GM21737 (cell line): ENCODE measurements around the gene THSD7B.
"Not testable (repeated sequence)": the region's sequence is repeated elsewhere in the genome, so short reads cannot be mapped to it uniquely, and the experiment has no call there.

Experiments used
- ATAC-seq: cut with Tn5 transposase; IDR thresholded peaks from one replicate; pipeline ENCODE4 v1.9.1; 2021; ENCODE audit warnings: mild to moderate bottlenecking, moderate library complexity; ENCODE audit not compliant: unreplicated experiment

Gene THSD7B

DNA sequence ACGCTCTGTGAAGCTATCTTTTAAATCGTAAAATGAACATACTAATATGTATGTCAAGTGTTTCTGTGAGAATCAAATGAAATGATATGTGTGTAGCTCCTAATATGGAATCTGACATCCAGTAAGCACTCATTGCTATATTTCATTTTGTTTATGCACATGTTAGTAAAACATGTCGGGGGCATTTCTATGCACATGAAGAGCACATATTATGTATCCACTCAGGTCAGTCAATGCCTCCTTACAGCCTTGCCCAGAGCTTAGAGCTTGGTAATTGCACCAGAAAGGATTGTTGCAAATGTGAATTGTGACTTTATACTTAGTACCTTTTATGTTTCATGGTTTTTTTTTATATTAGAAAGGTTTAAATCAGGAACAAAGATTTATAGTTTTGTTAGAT is 735.3 kb downstream of the THSD7B start:
- no peak for ATAC-seq

DNA sequence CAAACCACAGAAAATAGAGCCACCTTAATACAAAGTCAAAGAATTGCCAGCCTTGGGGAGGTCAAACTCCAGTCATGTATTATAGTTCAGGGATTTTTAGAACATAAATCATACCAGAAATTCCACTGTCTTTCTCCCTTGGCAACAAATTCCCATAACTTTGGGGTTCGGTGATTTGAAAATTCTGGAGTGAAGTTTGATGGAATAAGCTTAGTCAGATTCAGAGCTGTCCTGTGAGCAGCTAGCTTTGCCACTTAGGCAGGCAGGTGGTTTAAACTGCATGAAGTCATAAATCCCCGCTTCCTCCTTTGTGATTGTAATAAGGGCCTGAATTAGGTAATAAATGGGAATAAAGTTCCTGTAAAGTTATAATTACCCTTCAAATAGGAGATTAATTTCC is 741.9 kb downstream of the THSD7B start:
- no peak for ATAC-seq

DNA sequence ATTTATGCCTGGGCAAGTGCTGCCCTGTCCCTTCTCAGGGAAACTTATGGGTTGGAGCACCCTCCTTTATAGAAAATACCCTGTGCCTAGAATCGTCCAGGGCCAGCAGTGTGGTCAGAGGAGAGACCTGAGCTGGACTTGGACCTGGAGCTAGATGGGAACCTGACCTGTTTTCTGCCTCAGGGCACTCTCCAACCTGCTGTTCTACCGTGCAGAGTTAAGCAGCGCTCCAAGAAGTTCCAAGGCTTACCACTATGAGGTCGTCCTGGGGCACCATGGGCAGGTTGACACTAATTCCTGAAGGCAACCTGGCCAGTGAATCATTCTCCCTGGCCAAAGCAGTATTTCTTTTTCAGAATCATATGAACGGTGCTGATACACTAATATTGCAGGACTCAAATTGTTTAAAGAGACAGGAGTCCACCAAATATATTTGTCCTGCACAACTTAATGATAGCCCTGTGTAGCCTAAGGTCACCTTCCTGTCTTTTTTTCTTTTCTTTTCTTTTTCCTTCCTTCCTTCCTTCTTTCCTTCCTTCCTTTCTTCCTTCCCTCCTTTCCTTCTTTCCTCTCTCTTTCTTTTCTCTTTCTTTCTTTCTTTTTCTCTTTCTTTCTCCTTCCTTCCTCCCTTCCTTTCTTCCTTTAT is 743.5 kb downstream of the THSD7B start:
- no peak for ATAC-seq

DNA sequence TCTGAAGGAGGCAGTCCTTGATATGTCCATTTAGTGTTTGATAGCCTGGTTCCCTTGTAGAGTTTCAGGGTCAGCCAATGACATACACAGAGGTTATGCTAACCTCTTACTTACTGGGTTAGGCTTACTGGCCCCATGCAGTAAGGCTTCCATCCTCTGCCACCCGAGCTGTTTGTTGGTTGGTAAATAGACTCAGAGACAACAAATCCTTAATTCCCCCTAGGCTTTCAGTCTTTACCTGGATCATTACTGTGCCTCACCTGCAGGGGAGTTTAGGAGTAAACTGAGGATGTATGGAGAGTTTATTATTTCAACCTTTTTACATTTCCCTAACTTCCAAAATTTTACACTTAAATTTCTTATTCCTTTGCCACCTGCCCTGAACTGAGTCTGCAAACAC is 746.2 kb downstream of the THSD7B start:
- no peak for ATAC-seq

DNA sequence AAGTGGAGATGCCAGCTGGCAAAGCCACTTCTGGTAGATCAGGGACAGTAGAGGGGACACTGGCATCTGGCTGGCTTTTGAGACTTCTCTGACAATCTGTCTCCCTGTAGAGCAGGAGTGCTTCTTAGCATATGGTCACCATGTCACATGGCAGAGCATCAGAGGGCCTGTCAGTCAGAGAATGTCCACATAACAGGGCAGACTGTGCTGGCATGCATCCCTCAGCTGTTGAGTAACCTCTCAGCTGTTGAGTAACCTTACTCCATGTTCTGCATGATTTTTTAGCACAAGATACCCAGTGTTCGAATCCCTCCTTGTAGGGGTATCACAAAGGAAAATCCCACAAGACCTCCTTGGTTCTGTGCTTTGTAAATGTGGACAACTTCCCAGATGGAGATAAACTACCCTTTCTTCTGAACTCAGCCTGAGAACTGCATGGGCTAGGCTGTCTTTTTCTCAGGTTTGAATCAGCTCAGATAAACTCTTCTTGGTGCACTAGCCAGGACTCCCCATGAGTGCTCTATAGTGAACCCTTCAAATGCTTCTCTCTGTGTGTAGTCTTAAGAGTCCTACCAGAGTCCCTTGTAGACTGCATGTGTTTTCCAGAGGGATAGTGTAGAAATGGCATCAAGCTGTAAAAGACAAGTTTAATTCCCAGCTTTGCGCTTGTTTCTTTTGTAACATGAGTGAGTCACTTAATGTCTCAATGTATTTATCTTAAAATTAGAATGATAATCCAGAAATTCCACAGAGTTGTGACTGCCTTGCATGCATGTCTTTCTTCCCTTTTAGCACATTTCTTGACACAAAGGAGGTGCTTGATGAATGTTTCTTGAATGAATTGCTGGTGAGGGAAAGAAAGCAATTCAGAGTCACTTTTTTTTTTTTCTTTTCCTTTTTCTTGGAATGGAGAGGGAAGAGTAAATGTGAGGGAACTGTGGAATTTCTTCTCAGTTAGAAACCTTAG is 756.6 kb downstream of the THSD7B start:
- ATAC-seq: no peak

DNA sequence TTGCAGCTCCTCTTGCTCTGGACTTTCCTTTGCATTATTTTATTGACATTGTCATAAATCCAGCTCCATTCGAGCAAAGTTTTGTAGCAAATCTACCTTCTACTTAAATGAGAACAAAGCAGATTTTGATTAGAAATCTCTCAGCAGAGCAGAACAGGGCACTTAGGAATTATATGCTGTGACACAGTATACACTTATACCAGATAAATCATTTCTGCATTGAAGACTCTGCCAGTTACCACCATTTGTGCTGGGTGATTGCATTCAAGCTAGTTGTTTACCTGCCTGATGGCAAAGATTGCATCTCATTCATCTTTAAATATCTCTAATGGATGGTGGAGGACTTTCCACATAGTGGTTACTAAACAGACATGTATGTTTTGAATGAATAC is 757.3 kb downstream of the THSD7B start:
- no peak for ATAC-seq

DNA sequence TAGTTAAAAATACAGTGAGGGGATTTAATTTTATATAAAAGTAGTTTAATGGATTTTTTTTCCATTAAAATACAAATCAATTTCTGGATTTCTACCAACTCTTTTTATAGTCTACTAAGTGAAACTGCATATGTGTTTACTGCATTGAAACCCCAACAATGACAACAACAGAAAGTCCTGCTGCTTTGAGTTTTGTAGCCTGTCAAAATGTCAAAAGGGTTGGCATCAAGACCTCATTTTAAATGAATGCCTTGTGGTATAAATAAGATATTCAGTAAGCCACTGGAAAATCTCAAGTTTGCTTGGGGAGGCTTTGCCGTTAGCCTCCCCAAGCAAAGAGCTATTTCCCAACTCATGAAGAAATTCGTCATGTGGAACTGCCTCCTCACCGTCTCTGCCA is 758.6 kb downstream of the THSD7B start:
- no peak for ATAC-seq

DNA sequence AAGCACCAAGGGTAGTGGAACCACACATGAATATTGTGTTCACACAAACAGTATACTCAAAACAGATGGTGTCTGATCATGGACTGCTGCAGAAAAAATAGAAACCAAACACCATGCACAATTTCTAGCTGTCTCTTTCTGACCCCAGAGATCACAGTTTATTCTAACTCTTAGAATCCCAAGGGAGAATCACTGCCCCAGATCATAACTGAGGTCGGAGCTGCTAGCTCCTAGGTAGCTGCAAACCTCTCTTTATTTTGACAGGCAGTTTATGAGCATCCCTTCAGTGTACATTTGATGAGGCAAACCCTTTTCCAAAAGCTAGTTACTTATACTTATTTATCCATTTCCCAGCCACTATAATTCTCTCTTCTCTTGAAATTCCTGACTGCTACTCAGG is 759.8 kb downstream of the THSD7B start:
- ATAC-seq: no peak

DNA sequence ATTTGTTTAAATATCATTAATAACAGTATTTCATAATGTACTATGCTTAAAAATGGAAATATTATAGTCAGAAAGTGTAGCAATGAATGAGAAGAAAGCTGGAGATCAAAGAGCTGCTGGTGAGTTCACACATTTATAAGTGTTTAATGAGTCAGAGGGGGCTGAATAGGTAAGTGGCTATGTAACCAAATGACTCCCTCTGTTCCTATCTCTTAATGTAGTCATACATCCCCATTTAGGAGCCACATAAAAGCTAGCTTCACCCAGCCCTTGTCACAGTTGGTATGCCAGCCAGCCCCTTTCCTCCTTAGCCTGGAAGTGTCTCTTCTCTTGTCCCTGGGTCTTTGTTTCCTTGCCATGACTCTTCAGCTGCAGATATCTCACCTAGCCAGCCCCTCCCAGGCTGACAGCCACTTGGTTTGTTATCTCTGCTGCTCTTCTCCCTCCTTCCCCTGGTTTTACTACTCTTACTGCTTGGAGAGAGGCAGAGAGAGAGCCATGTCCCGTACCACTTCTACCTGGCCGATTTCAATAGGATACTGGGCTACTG is 760.4 kb downstream of the THSD7B start:
- no peak for ATAC-seq

DNA sequence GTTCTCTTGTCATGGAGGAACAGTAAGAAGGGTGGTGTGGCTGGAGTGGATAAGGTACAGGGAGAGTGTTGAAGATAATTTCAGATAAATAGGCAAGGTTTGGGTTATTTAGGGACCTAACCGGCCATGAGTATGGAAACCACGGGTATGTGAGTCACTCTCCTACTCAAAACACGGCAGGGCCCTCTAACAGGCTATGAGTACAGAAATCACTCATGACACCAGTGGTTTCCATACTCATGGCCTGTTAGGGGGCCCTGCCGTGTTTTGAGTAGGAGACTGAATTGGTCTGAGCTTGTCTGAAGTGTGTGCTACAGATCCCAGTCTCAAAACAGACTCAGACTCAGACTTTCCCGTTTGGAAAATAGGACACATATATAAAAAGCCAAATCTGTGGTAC is 770.6 kb downstream of the THSD7B start:
- ATAC-seq: no peak

DNA sequence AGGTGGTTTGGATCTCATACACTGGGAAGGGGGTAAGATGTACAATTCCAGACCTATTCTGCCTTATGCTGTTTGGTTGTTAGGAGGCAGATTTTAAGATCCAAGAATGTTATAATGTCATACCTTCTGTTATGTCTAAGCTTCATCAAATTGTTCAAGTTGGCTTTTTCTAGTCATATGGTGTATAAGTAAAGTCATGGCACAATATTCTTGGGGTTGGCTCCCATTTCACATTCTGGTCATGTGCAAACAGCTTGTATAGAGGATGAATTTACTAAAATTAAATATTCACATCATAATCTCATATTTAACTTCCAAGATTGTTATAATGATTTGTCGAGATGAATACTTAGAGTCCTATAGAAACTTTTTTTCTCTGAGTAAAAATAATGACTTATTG is 774.0 kb downstream of the THSD7B start:
- no peak for ATAC-seq

DNA sequence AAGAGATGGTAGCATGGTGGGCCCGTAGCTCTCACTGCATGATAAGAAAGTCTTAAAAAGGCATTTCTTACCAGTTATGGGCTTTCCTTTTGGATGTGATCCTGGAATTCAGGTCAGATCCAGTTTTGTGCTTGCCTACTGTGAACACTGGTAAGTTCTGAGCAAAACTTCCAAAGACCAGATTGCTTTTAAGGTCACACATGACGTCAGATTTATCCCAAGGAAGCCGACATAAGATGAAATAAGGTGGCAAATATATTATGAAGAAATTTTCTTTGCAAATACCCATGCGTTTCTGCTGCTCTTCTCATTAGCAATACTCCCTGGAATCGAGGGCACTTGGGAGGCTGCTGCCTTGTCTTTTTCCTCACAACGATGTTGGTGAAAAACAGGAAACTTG is 782.5 kb downstream of the THSD7B start:
- no peak for ATAC-seq

DNA sequence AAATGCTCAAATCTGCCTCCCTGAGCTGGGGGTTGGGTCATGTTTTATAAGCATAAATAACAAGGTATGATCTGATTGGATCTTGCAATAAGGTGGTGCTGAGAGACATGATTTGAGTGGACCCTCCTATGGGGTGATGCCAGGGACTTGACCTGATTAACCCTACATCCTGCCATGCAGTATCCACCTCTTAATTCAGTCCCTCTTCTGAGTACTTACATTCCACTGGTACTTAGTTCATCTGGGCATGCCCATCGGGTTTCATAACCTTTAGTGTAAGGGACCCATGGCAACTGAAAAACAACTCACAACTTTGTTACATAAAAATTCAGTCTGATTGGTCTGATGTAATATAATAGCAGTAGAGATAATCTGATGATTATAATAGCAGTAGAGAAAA is 801.0 kb downstream of the THSD7B start:
- no peak for ATAC-seq

DNA sequence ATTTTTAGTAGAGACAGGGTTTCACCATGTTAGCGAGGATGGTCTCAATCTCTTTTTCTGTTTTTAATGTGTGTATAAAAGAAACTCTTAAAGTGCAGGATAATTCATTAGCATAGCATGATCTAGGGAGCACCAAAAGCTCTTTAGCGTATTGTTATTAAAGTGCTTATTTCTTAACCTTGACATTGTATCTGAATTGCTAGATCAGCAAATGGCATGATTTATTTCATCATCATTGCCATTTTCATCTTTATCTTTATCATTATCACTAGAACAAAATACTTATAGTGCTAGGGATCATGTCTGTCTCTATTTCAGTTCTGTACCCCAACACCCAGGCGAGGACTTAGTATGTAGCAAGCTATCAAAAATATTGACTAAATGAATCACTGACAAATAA is 805.1 kb downstream of the THSD7B start:
- ATAC-seq: no peak

DNA sequence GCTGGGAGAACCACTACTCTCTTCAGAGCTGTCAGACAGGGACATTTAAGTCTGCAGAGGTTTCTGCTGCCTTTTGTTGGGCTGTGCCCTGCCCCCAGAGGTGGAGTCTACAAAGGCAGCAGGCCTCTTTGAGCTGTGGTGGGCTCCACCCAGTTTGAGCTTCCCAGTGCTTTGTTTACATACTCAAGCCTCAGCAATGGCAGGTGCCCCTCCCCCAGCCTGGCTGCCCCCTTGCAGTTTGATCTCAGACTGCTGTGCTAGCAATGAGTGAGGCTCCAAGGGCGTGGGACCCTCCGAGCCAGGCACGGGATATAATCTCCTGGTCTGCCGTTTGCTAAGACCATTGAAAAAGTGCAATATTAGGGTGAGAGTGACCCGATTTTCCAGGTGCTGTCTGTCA is 822.5 kb downstream of the THSD7B start:
- not testable (repeated sequence) for ATAC-seq

DNA sequence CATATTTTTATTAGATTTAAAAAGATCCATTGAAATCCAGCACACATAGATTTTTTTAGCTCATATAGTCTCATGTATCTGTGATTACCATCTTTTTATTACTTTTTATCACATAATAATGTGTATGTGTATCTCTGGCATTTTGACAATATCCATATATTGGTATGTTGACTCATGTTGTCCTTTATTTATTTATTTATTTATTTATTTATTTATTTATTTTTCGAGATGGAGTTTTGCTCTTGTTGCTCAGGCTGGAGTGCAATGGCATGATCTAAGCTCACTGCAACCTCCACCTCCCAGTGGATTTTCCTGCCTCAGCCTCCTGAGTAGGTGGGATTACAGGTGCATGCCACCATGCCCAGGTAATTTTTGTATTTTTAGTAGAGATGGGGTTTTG is 823.2 kb downstream of the THSD7B start:
- not testable (repeated sequence) for ATAC-seq

DNA sequence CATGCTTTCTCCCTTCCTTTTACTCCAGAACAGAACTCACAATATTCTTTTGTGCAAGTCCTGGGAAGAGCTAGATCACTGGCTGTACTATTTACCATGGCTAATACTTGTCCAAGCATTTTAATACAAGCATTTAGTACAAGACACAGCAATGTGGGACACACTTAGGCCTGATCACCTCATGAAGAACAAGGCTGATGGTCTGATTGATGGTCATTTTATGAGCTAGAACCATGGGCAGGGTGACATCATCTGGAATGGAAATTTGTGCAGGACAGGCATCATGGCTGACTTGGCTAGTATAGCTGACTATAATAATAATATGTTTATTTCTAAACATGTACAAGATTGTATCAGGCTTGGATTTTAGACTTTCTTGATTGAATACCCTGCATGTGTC is 824.8 kb downstream of the THSD7B start:
- ATAC-seq: no peak

DNA sequence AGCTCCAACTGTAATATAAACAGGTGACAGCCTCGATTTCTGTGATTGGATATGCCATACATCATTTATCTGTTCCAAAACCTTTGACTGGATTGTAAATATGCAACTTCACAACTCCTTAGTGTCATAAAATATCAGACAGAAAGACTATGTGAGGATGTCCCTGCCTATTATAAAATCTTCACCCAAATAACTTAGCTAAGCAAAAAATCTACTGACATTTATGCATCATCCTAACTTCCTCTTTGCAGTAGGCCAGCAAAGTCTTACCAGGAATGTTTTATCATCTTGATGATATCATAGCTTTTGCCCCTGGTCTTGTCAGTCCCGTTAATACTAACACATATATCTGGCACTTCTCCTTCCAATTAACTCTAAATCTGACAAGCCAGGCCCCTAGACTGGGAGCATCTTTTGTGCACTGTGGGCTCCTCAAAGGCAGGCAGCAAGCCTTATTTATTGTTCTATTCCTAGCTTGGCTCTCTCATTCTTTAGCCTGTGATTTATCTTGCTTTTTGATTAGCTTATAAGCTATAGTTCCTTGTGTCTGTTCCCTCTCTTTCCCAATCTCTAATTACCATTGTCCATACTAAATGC is 842.5 kb downstream of the THSD7B start:
- no peak for ATAC-seq

DNA sequence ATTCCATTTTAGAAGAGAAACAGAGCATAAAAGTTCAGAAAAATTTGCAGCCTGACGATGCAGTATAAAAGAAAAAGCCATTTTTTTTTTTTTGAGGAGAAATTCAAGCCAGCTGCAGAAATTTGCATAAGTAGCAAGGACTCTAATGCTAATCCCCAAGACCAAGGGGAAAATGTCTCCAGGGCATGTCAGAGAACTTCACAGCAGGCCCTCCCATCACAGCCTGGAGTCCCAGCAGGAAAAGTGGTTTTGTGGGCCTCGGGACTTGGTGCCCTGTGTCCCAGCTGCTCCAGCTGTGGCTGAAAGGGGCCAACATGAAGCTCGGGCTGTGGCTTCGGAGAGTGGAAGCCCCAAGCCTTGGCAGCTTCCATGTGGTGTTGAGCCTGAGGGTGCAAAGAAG is 873.6 kb downstream of the THSD7B start:
- ATAC-seq: no peak

DNA sequence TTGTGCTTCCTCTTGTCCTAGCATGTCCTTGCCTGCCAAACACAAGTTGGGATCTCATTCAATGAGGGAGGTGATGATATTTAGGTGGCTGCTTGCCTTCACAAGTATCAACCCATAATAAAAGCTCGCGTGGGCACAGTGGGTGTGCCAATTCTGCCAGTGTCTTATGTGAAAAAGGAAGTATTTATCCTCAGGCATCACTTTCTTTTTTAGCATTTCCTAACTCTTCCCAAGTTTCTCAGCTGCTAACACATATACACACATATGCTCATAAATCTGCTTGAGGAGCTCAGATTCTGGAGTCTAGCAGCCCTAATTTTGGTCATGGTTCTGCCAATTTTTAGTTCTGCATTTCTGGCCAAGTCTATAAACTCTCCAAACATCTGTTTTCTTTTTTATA is 879.4 kb downstream of the THSD7B start:
- no peak for ATAC-seq

DNA sequence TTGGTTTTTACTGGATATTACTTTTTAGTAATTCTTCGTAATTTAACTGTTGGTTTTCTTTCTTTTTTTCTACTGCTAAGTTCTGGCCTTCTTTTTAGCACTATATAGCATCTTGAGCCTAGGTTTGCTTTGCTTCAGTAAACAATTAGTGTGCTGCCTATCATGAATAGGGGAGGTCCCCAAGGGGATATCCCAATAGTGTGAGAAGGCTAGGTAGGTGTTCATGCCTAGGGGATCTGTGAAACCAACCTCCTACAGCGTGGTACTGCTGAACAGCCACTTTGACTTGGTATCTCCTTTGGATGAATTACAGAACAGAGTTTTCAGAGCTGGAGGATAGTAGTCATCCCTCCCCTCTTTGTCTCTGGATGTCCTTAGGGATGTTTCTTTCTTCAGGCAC is 888.7 kb downstream of the THSD7B start:
- ATAC-seq: no peak

DNA sequence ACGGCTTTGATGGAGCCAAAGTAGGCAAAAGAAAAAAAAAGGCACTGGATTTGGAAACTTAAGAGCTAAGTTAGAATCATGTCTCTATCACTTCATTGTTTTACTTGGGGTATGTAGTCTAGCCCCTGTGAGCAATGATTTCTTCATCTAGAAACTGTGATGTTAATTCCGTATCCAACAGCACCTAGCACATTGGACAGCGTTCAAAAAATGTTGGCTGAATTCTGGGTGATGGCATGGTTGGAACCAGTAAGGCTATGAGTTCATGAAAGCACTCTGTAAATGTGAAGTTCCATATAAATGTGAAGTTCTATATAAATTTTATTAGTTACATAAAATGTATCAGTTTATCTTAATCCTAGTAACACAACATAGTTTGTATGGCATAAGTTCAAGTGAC is 890.5 kb downstream of the THSD7B start:
- ATAC-seq: no peak
